Mucosa of stomach (tissue), 1 donor: ENCODE data around the gene CFAP206.
"Not testable (repeated sequence)": the region's sequence is repeated elsewhere in the genome, so short reads cannot be mapped to it uniquely, and the experiment has no call there.

ENCODE experiments used
- H3K27me3 ChIP-seq: one replicate; pipeline ENCODE4 v1.7.0; 2013; ENCODE audit warnings: mild to moderate bottlenecking, low read length; ENCODE audit not compliant: control insufficient read depth, insufficient read depth
- H3K36me3 ChIP-seq: one replicate; pipeline ENCODE4 v1.7.0; 2013; ENCODE audit warnings: low read length; ENCODE audit not compliant: control insufficient read depth, insufficient read depth
- H3K4me1 ChIP-seq: one replicate; pipeline ENCODE4 v1.7.0; 2013; ENCODE audit warnings: mild to moderate bottlenecking, low read length; ENCODE audit not compliant: control insufficient read depth, insufficient read depth
- H3K4me3 ChIP-seq: one replicate; pipeline ENCODE4 v1.7.0; 2013; ENCODE audit warnings: low read length
- H3K9ac ChIP-seq: one replicate; pipeline ENCODE4 v1.7.0; 2013; ENCODE audit warnings: mild to moderate bottlenecking, low read length, moderate library complexity
- H3K9me3 ChIP-seq: one replicate; pipeline ENCODE4 v1.7.0; 2013; ENCODE audit warnings: mild to moderate bottlenecking, low read length, moderate library complexity; ENCODE audit not compliant: control insufficient read depth
- donor health status: Pancreatic carcinoma.

The CFAP206 gene

GRCh38 chr6:87487555-87487954, 79.8 kb downstream of the CFAP206 start:
- peaks cover 6% of the 10 kb centered on the region for H3K4me1 ChIP-seq
- peaks cover 4% of the 10 kb centered on the region for H3K36me3 ChIP-seq
- H3K27me3 ChIP-seq: no peaks in the 10 kb centered on the region
- H3K9me3 ChIP-seq: no peaks in the 10 kb centered on the region
- H3K4me3 ChIP-seq: no peak overlapping the region
- no peak overlapping the region for H3K9ac ChIP-seq

- H3K9me3 ChIP-seq, H3K9ac ChIP-seq, H3K27me3 ChIP-seq, H3K36me3 ChIP-seq, H3K4me3 ChIP-seq, H3K4me1 ChIP-seq: not testable (repeated sequence)
Measured at GRCh38 chr6:87489326-87489725, 81.6 kb downstream of the CFAP206 start.

GRCh38 chr6:87494761-87495422, 87.1 kb downstream of the CFAP206 start:
- no peak overlapping the region for H3K9ac ChIP-seq
- H3K36me3 ChIP-seq: peaks cover 4% of the 10 kb centered on the region
- no peak overlapping the region for H3K4me3 ChIP-seq
- H3K4me1 ChIP-seq: no peaks in the 10 kb centered on the region
- no peaks in the 10 kb centered on the region for H3K27me3 ChIP-seq
- no peaks in the 10 kb centered on the region for H3K9me3 ChIP-seq

GRCh38 chr6:87498048-87498447, 90.3 kb downstream of the CFAP206 start:
- Histone ChIP-seq H3K4me3 (no peak overlapping the region), H3K36me3 (no peaks in the 10 kb centered on the region), H3K9me3 (no peaks in the 10 kb centered on the region), H3K9ac (no peak overlapping the region), H3K4me1 (no peaks in the 10 kb centered on the region), H3K27me3 (no peaks in the 10 kb centered on the region)

- H3K36me3 ChIP-seq: no peaks in the 10 kb centered on the region
- no peaks in the 10 kb centered on the region for H3K4me1 ChIP-seq
- H3K4me3 ChIP-seq: no peak overlapping the region
- no peaks in the 10 kb centered on the region for H3K27me3 ChIP-seq
- H3K9me3 ChIP-seq: no peaks in the 10 kb centered on the region
- H3K9ac ChIP-seq: no peak overlapping the region
Measured at GRCh38 chr6:87501809-87502572, 94.2 kb downstream of the CFAP206 start.

- Histone ChIP-seq H3K9me3 (no peaks in the 10 kb centered on the region), H3K27me3 (no peaks in the 10 kb centered on the region), H3K36me3 (no peaks in the 10 kb centered on the region), H3K4me3 (no peak overlapping the region), H3K4me1 (no peaks in the 10 kb centered on the region), H3K9ac (no peak overlapping the region)
Measured at GRCh38 chr6:87504441-87504840, 96.7 kb downstream of the CFAP206 start.
